CD4-positive, alpha-beta T cell treated with Interleukin-15 for 4 hours (primary cell): ENCODE results near the gene ARHGEF10L.

Experiments
- DNase-seq: peaks from one replicate; pipeline ENCODE4 v3.0.0-alpha.2; 2020; ENCODE audit warnings: low spot score

Gene ARHGEF10L

DNA sequence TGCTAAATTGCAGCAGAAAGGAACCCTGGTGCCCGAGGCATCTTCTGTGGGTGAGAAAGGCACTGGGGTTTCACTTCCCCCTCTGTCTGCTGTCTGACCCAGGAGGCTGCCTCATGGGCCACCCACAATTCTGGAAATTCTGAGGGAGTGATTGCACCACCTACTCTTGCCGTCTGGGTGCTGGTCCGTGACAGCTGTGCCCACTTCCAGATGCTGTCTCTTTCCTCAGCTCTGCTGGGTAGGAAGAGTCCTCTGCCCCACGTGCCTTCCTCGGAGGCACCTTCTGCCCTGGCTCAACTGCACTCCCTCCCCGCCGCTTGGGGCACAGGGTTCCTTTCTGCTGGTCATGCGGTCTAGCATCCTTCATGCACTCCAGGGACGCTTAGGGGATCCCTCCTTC is 96.3 kb downstream of the ARHGEF10L start:
- DNase-seq = peak; percentile 8

DNA sequence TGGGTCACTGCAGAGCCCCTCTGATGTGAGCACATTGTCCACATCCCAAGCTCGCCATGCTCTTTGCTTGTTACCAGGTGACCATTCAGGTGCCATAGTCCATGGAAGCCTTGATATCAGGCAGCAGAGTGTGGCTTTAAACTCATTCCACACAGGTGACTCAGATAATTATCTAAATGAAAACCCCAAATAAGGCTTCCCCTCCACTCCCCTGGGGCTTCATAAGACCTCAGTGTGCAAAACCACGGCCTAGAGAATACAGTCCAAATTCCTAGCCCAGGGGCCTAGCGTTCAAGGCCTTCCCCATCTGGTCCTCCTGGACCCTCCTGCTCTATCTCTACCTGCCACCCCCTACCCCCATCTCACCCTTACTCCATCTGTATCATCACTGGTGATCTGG is 97.1 kb downstream of the ARHGEF10L start:
- DNase-seq = no peak

DNA sequence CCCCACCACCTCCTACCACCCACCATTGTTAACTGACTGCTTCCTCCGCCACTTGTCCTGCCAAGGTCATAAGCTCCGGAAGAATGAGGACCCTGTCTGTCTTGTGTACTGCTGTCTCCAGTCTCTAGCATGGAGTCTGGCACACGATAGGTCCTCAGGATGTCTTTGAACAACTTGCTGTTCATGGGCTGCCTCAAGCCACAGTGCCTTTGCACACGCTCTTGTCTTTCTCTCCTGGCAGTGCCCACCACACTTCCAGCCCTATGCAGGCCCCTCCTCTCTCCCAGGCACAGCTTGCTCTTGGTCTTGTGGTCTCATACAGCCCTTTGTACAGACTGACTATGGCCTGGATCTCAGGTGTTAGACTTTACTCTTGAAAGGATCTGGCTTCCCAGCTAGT is 97.6 kb downstream of the ARHGEF10L start:
- DNase-seq = no peak

DNA sequence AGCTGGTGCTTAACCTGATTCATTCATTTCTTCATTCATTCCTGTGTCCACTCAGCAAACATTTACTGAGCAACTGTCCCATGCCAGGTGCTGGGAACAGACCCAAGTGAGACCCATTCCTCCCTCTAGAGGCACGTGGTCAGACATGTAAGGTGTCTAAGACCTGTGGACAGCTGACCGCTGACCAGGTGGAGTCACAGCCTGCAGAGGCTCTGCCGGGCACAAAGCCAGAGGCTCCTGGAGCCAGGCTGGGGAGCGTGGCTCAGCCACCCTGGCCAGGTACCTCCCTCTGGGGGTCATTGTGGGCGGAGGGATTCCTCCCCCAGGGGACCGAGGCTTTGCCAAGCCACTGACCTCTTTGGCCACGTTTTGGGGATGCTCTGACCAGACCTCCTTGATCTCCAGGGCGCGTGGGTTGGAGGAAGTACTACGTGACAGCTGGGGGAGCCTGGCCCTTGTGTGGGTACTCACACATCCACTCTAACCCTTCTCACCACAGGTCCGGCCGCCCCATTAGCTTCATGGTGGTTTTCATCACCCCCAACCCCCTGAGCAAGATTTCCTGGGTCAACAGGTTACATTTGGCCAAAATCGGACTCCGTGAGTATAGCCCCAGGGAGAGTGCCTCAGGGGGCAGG is 100.3 kb downstream of the ARHGEF10L start:
- DNase-seq = no peak

DNA sequence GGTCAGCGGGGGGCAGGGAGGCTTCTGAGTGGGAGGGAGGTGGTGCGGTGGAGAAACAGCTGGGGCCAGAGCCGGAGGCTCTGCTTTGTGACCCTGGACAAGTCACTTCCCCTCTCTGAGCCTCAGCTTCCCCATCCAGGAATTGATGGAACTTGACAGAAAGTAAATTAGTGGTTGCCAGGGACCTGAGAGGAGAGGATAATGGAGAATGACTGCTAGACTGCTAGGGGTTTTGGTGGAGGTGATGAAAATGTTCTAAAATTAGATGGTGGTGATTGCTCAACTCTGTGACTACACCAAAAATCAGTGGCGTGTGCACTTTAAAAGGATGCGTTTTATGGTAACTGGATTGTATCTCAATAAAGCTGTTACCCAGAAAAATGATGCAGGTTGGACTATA is 100.9 kb downstream of the ARHGEF10L start:
- no peak for DNase-seq

DNA sequence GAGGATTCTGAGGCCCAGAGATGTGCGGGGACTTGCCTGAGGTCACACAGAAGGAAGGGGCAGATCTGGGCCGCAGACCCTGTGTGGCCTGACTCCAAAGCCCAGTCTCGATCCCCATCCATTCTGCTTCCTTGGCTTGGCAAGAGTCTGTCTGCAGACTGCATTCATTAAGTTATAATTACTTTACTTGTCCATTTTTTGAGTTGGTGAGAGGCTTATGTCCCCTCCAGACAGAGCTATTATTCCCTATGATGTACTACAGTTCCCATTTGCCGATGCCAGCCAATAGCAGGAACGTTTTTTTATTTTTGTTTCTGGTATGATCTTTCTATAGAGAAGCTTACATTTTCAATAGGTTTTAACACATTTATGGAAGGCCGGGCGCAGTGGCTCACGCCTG is 101.5 kb downstream of the ARHGEF10L start:
- DNase-seq = no peak

DNA sequence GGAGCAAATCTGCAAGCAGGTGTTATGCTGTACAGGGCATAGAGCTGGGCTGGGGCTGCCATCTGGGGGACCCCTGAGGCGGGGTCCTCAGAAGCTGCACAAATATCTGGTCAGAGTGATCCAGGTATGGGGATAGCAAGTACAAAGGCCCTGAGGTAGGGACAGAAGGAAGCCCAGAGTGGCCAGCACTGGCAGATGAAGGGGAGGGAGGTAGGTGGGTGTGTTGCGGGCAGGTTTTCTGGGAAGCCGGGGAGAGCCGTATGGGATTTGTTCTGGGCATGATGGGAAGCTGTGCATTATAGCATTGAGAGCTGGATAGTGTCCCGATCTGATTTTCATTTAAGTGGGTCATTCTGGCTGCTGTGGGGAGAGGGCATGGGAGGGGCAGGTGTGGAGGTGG is 102.7 kb downstream of the ARHGEF10L start:
- DNase-seq = no peak

DNA sequence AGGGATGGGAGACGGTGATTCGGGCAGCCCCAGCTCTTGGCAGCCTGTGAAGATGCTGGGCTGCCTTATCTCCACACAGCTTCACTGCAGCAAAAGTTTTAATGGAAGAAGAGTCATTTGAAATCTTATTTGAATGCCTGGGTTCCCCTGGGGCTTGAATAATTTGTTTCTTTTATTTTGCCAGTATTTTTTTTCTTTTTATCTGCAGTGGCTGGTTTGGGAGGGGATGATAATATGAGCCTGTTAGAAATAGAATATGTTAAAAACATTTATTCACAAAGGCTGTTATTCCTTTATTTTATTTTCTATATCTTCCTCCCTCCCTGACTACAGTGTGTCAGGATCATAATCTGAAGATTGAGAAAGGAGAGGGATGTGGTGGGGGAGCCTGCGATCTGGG is 103.4 kb downstream of the ARHGEF10L start:
- DNase-seq = no peak

DNA sequence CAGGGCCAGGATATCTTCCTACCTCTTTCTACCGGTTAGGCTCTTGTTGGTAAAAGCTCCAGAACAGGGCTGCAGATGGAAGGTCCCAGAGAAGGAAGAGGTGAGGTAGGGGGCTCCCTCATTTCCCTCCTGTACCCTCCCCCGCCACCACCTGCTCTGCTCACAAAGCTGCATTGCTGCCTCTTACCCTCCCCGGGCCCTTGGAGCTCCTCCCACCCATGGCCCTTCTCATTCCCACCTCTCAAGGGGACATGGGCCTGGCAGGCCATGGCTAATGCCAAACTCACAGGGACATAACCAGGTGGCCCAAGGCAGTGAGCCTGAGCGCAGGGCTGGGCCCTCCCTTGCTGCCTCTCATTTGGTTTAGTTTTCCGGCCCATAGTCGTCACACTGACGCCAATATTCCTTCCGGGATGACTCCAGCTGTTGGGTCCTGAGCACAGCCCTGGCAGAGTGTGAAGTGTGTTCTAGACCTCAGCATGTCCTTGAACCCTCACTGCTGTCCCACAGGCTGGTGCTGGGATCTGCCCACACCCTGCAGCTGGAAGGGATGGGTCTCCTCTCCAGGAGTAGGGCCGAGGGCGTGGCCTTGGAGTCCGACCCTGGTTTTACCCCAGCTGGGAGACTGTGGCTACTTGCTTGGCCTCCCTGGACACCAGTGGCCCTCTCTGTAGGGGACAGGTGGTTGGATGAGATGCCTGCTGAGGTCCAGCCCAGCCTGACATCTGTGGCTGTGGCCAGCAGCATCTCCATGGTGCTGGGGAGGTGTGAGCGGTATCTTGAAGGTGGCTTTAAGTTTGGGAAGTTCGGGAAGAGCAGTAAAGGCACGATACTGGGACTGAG is 104.6 kb downstream of the ARHGEF10L start:
- DNase-seq = no peak

DNA sequence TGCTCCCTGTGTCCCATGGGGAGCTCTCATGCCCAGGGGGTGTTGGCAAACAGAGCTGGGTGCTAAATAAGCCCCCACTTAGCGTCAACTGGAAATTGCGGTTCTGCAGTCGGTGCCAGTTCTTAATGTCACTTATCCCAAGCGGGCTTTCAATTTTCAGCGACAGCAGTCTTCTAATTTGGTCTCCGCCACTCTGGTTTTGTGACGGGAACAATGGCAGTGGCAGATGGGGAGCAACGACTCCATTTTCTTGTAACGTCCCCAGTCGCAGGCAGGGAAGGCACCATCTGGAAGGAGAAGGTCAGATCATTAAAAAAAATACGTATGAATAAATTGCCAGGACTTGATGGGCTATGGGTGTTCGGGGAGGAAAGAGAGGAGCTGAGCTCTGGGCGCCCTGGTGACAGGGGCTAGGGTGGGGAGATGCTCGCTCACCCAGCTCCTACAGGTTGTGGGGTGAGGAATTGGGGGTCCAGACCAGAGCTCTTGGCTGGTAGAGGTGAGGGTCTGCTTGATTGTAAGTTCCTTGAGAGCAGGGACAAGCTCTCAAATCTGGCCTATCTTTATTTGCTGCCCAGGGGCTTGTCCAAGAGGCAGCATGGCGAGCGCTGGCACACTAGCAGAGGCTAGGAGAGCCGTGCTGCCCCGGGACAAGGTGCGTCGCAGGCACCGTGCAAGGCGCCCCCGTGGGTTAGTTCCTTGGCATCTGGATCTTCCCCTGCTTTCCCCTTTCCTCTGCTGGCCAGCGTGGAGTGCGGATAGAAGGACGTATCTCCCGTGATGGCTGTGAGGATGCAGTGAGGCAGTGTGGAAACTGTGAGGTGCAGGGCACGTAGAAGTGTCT is 105.8 kb downstream of the ARHGEF10L start:
- no peak for DNase-seq

DNA sequence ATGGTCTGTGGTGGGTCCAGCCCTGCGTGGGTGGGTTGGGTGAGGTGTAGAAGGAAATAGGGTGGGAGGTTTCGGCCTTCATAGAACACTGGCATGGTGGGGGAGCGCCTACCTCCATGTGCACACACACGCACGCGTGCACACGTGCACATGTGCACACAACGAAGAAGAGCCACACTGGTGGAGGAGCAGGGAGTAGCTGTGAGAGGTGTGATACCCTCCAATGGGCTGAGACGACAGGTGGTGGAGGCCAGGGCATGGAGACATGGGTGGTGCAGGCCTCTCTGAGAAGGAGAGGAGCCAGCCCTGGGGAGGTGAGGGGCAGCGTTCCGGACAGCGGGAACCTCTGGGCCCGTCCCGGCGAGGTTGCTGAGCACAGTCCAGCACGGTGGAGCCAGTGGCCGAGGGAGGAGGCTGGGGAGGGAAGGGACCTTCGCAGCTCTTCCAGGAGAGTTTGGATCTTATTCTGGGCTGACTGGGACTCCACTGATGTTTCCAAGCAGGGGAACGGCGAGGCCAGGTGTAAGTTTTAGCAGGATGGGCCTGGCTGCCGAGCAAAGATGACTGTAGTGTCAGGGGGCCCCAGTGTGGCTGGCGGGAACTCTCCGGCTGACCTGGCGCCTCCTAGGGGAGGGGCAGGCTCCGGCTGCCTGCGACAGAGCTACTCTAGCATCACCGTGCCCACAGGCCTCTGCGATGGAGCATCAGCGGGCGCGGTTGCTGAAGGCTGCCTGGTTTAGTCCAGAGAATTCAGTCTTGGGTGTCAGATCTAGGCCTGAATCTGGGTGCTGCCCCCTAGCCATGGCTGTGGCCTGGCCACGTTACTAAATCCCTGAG is 107.2 kb downstream of the ARHGEF10L start:
- DNase-seq = no peak

DNA sequence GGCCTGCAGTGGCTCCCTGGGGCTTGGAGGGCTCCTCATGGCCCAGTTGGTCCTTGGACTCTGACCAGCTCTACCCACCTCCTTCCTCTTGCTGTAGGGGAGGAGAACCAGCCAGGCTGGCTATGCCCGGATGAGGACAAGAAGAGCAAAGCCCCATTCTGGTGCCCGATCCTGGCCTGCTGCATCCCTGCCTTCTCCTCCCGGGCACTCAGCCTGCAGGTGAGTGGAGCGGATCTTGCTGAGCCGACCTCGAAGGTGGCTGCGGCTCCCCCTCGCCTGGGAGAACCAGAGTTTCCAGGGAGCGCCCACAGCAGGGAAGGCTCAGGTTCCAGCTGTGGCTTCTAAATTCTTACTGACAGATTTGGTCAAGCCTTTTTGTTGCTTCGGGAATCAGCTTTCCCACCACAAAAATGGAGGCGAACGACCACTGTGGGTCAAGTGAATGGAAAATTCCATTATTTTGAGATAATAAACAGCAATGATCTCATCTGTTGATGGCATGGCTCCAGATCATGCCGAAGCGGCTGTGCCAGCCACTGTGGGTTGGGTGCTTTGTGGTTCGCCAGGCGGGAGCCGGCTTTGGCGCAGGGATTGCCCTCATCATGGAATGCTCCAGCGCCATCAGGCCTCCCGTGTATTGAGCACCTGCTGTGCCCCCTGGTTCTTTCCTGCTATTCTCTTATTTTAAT is 109.1 kb downstream of the ARHGEF10L start:
- DNase-seq = no peak

DNA sequence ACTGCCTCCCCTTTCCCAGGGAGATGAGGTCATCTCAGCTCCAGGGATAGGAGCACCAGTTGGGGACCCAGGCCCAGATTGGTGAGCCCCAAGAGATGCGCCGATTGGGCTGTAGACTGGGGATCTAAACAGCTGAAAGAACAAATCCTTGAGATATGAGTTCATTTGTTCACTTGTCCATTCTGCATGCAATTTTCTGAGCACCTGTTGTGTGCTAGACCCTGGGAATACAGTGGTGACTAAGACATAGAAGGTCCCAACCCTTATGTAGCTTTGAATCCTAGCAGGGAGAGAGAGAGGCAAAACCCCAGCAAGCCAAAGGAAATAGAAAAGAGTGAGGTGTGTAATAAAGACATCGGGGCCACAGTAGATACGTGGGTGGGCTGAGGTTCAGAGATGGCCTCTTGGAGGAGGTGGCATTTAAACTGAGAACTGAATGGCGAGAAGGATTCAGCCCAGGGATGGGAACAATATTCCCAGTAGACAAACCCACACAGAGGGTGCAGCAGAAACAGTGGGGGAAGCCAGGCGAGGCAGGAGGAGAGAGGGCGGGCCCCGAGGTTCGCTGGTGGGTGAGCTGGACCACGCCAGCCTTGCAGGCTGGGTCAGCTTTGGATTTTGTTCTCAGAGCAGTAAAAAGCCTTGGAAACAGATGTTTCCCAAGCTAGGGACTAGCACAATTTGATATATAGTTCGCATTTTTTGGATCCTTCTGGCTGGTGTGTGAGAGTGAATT is 110.0 kb downstream of the ARHGEF10L start:
- DNase-seq = no peak

DNA sequence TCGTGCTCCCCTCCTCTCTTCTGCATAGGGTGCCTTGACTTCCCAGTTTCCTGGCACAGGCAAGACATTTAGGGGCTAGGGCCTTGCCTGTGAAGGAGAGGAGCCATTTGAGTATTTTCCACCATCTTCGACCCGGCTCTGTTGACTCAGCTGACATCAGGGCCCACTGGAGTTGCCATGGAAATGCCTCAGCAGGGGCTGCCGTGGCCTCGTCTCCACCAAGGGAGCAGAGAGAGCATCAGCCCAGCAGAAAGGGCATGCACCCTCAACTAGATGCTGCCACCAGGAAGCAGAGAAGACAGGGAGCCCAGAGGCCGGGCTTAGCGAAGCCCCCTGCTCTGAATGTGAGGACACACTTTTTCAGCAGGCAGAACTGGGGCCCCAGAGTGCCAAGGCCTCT is 113.8 kb downstream of the ARHGEF10L start:
- no peak for DNase-seq

DNA sequence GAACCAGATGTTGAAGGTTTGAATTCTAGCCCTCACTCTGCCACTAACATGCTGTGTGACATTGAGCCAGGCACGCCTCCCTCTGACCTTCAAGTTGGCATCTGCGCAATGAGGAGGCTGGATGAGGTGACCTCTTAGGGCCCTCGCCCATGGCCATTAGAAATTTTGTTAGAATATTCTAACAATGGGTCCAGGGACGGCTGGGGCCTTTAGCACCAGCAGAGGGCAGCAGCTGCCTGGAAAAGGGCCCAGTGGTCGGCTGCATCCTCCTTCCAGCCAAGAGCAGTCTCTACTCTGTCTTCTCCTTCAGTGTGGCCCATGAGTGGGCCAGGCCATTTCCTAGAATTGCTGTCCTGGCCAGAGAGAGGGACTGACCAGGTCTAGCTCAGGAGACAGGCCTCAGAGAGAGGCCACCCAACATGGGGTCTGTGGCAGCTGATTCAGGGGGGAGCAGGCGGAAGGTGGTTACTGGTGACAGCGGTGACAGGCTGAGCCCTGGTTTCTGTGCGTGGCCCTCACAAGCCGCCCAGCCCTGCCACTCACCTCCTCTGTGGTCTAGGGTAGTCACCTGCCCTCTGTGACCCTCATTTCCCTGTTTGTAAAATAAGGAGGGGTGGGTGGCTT is 114.3 kb downstream of the ARHGEF10L start:
- DNase-seq = no peak

DNA sequence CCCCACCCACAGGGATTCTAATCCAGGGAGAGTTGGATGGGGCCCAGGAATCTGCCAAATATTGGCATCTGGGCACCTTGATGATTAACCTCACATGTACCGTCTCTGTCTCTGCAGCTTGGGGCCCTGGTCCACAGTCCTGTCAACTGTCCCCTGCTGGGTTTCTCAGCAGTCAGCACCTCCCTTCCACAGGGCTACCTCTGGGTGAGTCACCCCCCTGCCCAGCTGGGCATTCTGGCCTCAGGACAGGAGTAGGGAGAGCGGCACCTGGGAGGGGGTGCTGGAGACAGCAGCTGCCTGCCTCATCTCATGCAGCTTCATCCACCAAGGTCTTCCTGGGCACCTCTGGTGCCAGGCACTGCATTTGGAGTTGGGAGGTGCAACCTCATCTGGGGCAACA is 115.0 kb downstream of the ARHGEF10L start:
- DNase-seq = no peak

DNA sequence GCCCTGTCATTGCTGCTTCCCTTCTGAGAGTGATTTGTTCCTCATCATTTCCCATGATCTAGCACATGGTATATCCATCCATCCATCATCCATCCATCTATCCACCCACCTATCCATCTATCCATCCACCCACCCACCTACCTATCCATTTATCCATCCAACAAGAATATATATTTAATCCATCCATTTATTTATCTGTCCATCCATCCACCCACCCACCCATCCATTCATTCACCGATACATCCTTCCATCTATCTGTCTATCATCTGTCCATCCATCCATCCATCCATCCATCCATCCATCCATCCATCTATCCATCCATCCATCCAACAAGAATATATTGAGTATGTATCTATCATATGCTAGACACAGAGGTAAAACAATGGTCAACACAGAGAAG is 115.7 kb downstream of the ARHGEF10L start:
- DNase-seq = no peak

DNA sequence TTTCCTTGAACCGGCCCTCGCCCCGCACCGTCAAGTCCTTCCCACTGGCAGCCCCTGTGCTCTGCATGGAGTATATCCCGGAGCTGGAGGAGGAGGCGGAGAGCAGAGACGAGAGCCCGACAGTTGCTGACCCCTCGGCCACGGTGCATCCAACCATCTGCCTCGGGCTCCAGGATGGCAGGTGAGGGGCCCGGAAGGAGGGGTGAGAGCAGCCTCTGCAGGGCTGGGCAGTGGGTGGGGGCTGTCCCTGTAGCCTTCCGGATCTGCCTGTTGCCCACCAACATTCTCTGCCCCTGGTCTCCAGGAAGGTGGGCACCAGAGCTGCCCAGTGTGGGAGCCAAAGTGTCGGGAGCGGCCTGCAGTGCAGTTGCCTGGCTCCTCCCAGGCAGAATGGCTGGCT is 116.4 kb downstream of the ARHGEF10L start:
- no peak for DNase-seq

DNA sequence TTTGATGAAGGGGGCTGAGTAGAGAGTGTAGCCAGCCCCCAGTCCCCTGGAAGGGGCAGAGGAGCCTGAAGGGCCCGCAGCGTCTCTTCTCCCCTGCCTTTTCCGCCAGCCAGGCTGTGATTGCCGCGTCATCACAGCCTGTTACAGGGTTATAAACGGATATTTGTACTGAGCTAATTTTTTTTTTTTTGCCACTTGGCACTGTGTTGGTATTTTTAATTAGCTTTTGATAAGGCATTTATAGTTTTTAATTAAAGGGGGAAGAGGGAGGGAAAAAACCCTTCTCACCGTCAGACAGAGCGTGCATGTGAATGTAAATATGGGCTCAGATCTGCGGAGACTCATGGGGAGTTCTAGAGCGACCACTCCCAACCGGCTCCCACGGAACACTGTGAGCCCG is 117.9 kb downstream of the ARHGEF10L start:
- no peak for DNase-seq

DNA sequence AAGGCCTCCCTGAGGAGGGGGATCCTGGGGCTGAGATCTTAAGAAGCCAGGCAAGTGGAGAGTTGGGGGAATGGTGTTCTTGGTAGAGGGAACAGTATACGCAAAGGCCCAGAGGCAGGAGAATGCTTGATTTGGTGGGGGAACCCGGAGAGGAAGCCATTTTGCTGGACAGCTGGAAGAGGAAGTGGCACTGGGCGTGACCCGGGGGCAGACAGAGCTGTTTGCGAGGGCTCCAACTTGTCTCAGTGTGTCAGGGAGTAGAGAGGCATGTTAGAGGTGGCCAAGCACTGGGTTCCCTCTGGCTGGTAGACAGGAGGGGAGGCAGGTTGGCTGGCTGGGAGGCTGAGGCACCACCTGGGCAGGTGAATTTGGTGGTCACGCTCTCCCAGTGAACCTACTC is 119.3 kb downstream of the ARHGEF10L start:
- no peak for DNase-seq
